Panc1 (cell line): ENCODE measurements around the gene TMPRSS11B. TPM values are rescaled to one million over a fixed set of nuclear protein-coding genes. Genes with fewer than 3 reads are reported as not detected.

Experiments used
- ATAC-seq: fragments of 200-7000 bp; cut with Tn5 transposase; 2 replicates; pipeline ENCODE4 v1.9.1; 2020; ENCODE audit warnings: mild to moderate bottlenecking, moderate library complexity
- BruUV-seq: library from RNA; stranded (reverse); fragments of 400-500 nt; replicated peaks from 2 replicates; lab custom pipeline; 2021; lab: Mats Ljungman, UMichigan
- CTCF ChIA-PET: fragments of 300-600 bp; sonication (Branson Sonifier 250); formaldehyde crosslinking; loops from one replicate; lab custom pipeline; 2022; ENCODE audit warnings: antibody characterized with exemption; lab: Charles Lee
- POLR2A ChIA-PET: fragments of 300-600 bp; sonication (Branson Sonifier 250); formaldehyde crosslinking; loops from one replicate; lab custom pipeline; 2022; ENCODE audit warnings: antibody characterized with exemption; lab: Charles Lee
- DNase-seq: peaks from one replicate; pipeline ENCODE4 v3.0.0-alpha.2; 2010; ENCODE audit warnings: low read depth, low spot score
- H3K27ac ChIP-seq: 2 replicates; pipeline ENCODE4 v1.5.1; 2011; ENCODE audit warnings: mild to moderate bottlenecking, low read length, inconsistent platforms
- H3K27me3 ChIP-seq: fragments of 200-500 bp; sonication (Bioruptor generic); 2 replicates; pipeline ENCODE4 v1.6.0; 2014; ENCODE audit warnings: low read length, inconsistent platforms; ENCODE audit not compliant: control insufficient read depth, insufficient read depth
- H3K36me3 ChIP-seq: fragments of 200-500 bp; sonication (Bioruptor generic); 2 replicates; pipeline ENCODE4 v1.5.1; 2014; ENCODE audit warnings: inconsistent platforms, mild to moderate bottlenecking, low read length, moderate library complexity; ENCODE audit not compliant: control insufficient read depth, insufficient read depth
- H3K4me1 ChIP-seq: 2 replicates; pipeline ENCODE4 v1.5.1; 2011; ENCODE audit warnings: inconsistent platforms, mild to moderate bottlenecking, low read length, moderate library complexity; ENCODE audit not compliant: control insufficient read depth, insufficient read depth
- H3K4me3 ChIP-seq, 2 experiments: 2 replicates each; pipeline ENCODE4 v1.5.1; 2011 to 2012; ENCODE audit warnings: low read depth in 2 of 2, low read length in 2 of 2, mild to moderate bottlenecking in 2 of 2, inconsistent platforms in 1 of 2, moderate library complexity in 1 of 2
- H3K9me3 ChIP-seq: fragments of 200-500 bp; sonication (Bioruptor generic); 2 replicates; pipeline ENCODE4 v1.5.1; 2014; ENCODE audit warnings: low read depth, mild to moderate bottlenecking, inconsistent platforms, low read length, moderate library complexity; ENCODE audit not compliant: control insufficient read depth, insufficient read depth
- CTCF ChIP-seq: fragments of 450-650 bp; IDR thresholded peaks from 2 replicates; pipeline ENCODE4 v1.5.1; 2017; ENCODE audit warnings: mild to moderate bottlenecking
- POLR2AphosphoS5 ChIP-seq: IDR thresholded peaks from 2 replicates; pipeline ENCODE4 v1.6.1; 2012; ENCODE audit warnings: mild to moderate bottlenecking, low read depth, low read length, moderate library complexity
- REST ChIP-seq, 2 experiments: IDR thresholded peaks; 2 replicates each; pipeline ENCODE4 v1.6.1; 2011 to 2012; ENCODE audit warnings: low read depth in 2 of 2, control low read depth in 1 of 2, low read length in 1 of 2, mild to moderate bottlenecking in 1 of 2, moderate library complexity in 1 of 2; ENCODE audit not compliant: insufficient read depth in 1 of 2
- SIN3A ChIP-seq: IDR thresholded peaks from 2 replicates; pipeline ENCODE4 v1.6.1; 2012; ENCODE audit warnings: low read depth, mild to moderate bottlenecking, low read length, moderate library complexity, borderline replicate concordance; ENCODE audit not compliant: insufficient read depth
- TCF7L2 ChIP-seq: IDR thresholded peaks from 2 replicates; pipeline ENCODE4 v1.6.1; 2011; ENCODE audit warnings: mild to moderate bottlenecking, low read depth, low read length, inconsistent platforms
- in situ Hi-C: cut with HindIII; loops from 2 replicates; pipeline ENCODE4 v1.10.0; 2016; ENCODE audit warnings: low sequenced_read_pairs, low pct_unique_long_range_greater_than_20kb
- intact Hi-C: fragments of 100-400 bp; cut with micrococcal nuclease; formaldehyde crosslinking; loops from one replicate; pipeline ENCODE4 v1.10.0; 2022; ENCODE audit not compliant: unreplicated experiment
- total RNA-seq: library from RNA; stranded (reverse); gene quantifications from one replicate; pipeline ENCODE4 v1.2.1, GENCODE V29; 2021; ENCODE audit not compliant: unreplicated experiment

Gene TMPRSS11B
- total RNA-seq, 1 experiment from 2014 or later: not detected

- Histone ChIP-seq H3K9me3 (no peaks in the 10 kb centered on the region), H3K27ac (no peak overlapping the region), H3K4me3 (no peak overlapping the region), H3K36me3 (no peaks in the 10 kb centered on the region), H3K4me1 (no peaks in the 10 kb centered on the region), H3K27me3 (no peaks in the 10 kb centered on the region)
- POLR2A ChIA-PET: no interaction called here
- CTCF ChIA-PET: no interaction called here
- in situ Hi-C loops (no loop called here), intact Hi-C loops (no loop called here)
- DNase-seq (no peak), ATAC-seq (no peak)
- TF ChIP-seq CTCF (no peak), POLR2AphosphoS5 (no peak), SIN3A (no peak), TCF7L2 (no peak), REST (IDR thresholded peaks at IDR 0.05; ENCODE audit: insufficient read depth in 1 of 2, low read depth in 2 of 2, low read length in 1 of 2) (no peak)
- BruUV-seq: no TSS peak
Observed at GRCh38 chr4:68288393-68288740, 42.9 kb upstream of the TMPRSS11B start.

GRCh38 chr4:68287704-68288392, 42.4 kb upstream of the TMPRSS11B start:
- H3K4me3 ChIP-seq: no peak overlapping the region
- no peaks in the 10 kb centered on the region for H3K36me3 ChIP-seq
- TF ChIP-seq SIN3A (no peak), TCF7L2 (no peak), POLR2AphosphoS5 (no peak), REST (IDR thresholded peaks at IDR 0.05; ENCODE audit: insufficient read depth in 1 of 2, low read depth in 2 of 2, low read length in 1 of 2) (no peak), CTCF (no peak)
- H3K27ac ChIP-seq: no peak overlapping the region
- DNase-seq: no peak
- ChIA-PET CTCF (no interaction called here), POLR2A (no interaction called here)
- no peak for ATAC-seq
- in situ Hi-C loops: no loop called here
- H3K9me3 ChIP-seq: no peaks in the 10 kb centered on the region
- no TSS peak for BruUV-seq
- intact Hi-C loops: no loop called here
- H3K27me3 ChIP-seq: no peaks in the 10 kb centered on the region
- H3K4me1 ChIP-seq: no peaks in the 10 kb centered on the region
